GM21723 (cell line): ENCODE results near the gene SPOCK2.

Experiments used
- ATAC-seq: cut with Tn5 transposase; IDR thresholded peaks from one replicate; pipeline ENCODE4 v1.9.1; 2021; ENCODE audit warnings: mild to moderate bottlenecking, moderate library complexity; ENCODE audit not compliant: unreplicated experiment

Gene SPOCK2

DNA sequence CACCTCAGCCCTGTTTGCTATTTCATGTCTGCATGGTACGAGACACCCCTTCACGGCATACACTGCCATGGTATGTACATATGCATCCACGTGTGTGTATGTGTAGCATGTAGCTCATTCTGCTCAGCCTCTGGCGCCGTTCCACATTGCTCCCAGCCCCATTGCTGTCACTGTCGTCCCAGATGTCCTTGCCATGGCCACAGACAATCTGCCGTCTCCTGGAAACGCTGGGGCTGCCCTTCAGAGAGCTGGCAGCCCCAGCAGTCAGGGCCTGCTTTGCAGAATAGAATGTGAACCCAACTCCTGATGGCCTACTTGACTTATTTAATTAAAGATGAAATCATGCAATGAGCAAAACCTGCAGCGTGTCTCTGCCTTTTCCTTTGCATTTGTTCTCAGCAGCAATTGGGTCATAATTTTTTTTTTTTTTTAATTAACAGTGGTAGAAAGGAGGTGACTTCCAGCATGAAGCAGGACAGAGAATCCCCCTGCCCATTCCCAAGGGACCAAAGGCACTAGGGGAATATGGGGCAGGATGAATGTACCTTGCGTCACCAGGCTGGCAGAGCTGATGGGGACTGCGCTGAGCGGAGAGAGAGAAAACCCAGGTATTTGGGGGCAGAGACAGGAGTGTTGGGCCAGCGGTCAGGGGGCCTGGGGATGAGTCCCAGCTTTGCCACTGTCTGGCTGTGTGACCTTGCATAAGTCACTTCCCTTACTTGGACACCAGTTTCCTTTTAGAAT lies 75.0 kb downstream of the SPOCK2 start:
- ATAC-seq, result no peak

- no peak for ATAC-seq
These were observed 75.6 kb downstream of the SPOCK2 start for GRCh38 chr10:72012796-72013195.

DNA sequence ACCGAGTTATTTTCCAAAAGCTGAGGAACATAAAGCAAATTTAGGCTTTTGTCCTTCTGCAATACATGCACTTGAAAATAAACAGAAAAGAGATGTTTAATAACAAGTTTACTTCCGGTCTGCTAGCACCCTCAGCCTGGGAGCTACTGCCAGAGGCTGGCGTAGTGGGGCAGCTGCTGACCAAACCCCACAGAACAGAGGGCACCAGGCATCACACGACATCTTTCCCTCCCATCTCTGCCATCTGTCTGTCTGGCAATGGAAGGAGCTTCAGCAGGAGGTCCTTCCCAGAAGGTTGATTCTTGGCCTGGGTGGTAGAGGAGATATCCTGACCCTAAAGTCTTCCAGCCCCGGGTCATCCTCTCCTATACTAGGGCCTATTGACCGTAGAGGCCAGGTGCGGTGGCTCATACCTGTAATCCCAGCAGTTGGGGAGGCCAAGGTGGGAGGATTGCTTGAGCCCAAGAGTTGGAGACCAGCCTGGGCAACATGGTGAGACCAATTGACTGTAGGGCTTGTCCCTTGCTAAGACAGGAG lies 76.3 kb downstream of the SPOCK2 start:
- no peak for ATAC-seq

DNA sequence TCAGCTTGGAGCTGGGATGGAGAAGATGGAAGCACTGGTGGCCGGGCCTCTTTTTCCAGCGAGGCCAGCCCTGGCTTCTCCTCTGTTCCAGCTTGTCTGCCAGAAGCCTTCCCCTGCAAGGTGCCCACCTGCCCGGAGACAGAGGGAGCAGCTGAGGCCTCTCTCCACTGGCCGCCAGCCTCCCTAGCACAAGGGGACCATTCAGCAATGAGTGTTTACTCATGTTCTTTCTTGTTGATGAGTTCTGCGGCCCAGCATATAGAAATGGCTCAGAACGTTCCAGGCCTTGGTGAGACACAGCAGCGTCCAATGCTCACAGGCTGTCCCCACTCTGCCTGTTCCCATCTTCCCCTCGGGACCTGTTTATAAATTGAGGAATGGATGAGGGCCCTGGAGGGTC lies 76.9 kb downstream of the SPOCK2 start:
- ATAC-seq, result no peak

DNA sequence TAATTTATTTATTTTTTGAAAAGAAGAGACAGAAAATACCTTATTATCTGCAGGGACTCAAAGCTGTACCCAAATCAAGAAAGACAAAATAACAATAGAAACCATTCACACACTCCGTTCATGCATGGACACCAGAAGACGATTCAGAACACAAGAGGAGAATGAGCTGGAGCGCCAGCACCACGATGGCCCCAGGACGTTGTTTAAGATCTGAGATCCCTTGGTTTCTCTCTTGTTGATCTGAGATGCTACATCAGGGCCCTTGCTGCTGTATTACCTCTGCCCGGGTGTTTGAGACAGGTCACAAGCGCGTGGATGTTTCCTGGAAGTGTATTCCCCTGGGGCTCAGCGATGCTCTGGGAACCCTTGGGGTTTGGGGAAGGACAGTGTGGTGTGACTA lies 77.3 kb downstream of the SPOCK2 start:
- no peak for ATAC-seq

DNA sequence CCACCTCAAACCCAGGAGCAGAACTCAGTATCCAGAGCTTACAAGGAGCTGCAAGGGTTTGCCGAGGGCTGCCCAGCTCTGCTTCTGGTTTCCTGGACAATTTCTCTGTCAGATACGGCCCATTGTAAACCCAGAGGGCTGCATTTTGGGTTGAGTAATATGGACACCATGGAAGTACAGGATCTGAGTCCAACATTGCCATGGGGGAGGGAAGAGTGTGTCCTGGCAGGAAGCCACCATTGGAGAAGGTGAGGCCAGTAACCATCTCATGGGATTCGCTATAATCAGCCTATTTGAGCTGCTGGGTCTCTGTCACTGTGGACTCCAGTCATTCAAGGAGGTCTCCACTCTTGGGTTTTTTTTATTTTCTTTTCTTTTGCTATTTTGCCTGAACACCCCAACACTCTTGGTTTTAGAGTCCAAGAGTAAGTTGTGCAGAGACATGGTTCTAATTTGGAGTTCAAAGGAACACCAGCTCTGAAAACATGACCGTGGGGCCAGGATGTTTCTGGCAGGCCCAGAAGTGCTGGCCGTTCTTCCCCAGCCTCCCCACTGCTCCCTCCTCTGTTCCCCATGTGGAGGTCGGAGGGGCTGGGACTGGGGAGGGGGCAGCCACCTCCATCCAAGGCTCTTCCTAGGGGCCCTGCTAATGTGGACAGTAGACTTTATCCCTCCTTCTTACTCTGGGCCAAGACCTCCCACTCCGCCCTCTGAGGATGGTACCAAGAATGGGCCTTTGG lies 77.9 kb downstream of the SPOCK2 start:
- no peak for ATAC-seq

DNA sequence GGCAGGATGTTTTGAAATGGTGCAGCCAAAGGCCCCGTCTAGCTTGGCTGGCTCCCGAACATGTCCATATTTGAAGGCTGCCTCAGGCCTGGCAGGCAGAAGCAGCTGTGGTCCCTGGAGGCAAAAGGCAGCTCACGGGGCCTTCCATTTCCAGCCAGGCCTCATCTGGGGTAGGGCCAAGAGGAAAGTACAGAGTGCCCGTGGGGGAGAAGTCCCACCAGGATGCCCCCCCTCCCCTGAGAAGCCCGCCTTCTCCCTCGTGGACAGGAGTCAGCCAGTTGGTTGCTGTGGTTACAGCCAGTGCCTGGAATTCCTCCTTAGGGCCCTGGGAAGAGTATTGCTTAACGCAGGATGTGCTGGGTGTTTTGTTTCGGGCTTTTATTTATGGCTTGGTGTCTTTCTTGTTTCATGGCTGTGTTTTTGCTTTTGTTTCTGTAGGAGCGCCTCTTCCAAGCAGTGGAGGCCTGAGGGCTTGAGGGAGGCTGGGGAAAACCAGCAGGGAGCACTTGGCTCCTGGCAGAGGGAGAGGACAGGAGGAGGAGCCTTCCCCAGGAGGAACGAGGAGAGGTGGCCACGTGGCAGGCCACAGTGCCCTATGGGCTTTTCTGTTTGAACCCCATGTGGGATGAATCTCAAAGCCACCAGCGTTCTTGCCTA lies 78.8 kb downstream of the SPOCK2 start:
- no peak for ATAC-seq

GRCh38 chr10:72009051-72009424 lies 79.3 kb downstream of the SPOCK2 start:
- ATAC-seq, result no peak
